ENCODE measurements around the gene MLF2. TPM values are rescaled to one million over a fixed set of nuclear protein-coding genes. Genes with fewer than 3 reads are reported as not detected.

MLF2 gene
- total and polyA plus RNA-seq, 8 donors, result 9.3 to 296 (median 152) TPM

- H3K36me3 ChIP-seq, result peaks cover 40 to 67% (median 63%) of the 10 kb centered on the region in 4 donors
Measured at GRCh38 chr12:6729186-6729585, 23.8 kb downstream of the MLF2 start.

GRCh38 chr12:6725350-6725749 is 27.6 kb downstream of the MLF2 start:
- intact Hi-C loops (cut with DNase I; ENCODE audit: low total_unique reads), result no loop called here
- peaks cover 25 to 40% (median 30%) of the 10 kb centered on the region in 4 donors for H3K36me3 ChIP-seq
- no peak overlapping the region for H3K4me3 ChIP-seq
- H3K27me3 ChIP-seq, result no peaks in the 10 kb centered on the region
- no peak for DNase-seq
- H3K27ac ChIP-seq, result no peak overlapping the region
- peaks cover 7 to 16% (median 14%) of the 10 kb centered on the region in 4 donors for H3K4me1 ChIP-seq
- no peak for TF ChIP-seq POLR2A (IDR thresholded peaks at IDR 0.05)
- no peak for TF ChIP-seq POLR2AphosphoS5 (IDR thresholded peaks at IDR 0.05)
- TF ChIP-seq, protein P1, sequence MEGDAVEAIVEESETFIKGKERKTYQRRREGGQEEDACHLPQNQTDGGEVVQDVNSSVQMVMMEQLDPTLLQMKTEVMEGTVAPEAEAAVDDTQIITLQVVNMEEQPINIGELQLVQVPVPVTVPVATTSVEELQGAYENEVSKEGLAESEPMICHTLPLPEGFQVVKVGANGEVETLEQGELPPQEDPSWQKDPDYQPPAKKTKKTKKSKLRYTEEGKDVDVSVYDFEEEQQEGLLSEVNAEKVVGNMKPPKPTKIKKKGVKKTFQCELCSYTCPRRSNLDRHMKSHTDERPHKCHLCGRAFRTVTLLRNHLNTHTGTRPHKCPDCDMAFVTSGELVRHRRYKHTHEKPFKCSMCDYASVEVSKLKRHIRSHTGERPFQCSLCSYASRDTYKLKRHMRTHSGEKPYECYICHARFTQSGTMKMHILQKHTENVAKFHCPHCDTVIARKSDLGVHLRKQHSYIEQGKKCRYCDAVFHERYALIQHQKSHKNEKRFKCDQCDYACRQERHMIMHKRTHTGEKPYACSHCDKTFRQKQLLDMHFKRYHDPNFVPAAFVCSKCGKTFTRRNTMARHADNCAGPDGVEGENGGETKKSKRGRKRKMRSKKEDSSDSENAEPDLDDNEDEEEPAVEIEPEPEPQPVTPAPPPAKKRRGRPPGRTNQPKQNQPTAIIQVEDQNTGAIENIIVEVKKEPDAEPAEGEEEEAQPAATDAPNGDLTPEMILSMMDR (IDR thresholded peaks at IDR 0.05), result no peak
- TF ChIP-seq EP300 (IDR thresholded peaks at IDR 0.05), result no peak
- H3K9me3 ChIP-seq, result no peaks in the 10 kb centered on the region
- 90 to 95% (median 92%) methylated on average over 7 of the region's 7 CpGs for WGBS, 5 donors

More at GRCh38 chr12:6729186-6729585, 23.8 kb downstream of the MLF2 start:
- no peaks in the 10 kb centered on the region for H3K27me3 ChIP-seq
- no peak for DNase-seq
- intact Hi-C loops (cut with DNase I; ENCODE audit: low total_unique reads), result no loop called here
- peaks cover 7 to 16% (median 13%) of the 10 kb centered on the region in 4 donors for H3K4me1 ChIP-seq
- TF ChIP-seq EP300 (IDR thresholded peaks at IDR 0.05) (no peak), POLR2AphosphoS5 (IDR thresholded peaks at IDR 0.05) (no peak), POLR2A (IDR thresholded peaks at IDR 0.05) (no peak)
- TF ChIP-seq, protein P1 (IDR thresholded peaks at IDR 0.05), result no peak
- no peak overlapping the region for H3K4me3 ChIP-seq
- no peaks in the 10 kb centered on the region for H3K9me3 ChIP-seq
- WGBS, 5 donors, result 94 to 95% (median 95%) methylated on average over 17 to 18 of the region's 18 CpGs
- H3K27ac ChIP-seq, result no peak overlapping the region

GRCh38 chr12:6724409-6724797 is 28.5 kb downstream of the MLF2 start:
- H3K9me3 ChIP-seq, result no peaks in the 10 kb centered on the region
- DNase-seq, result peak; percentile 27 to 52
- H3K4me3 ChIP-seq, result peak overlapping the region; percentile 59 to 65 (median 61)
- H3K27ac ChIP-seq, result peak overlapping the region; percentile 83 to 92 (median 90)
- H3K36me3 ChIP-seq, result peaks cover 16 to 31% (median 20%) of the 10 kb centered on the region in 4 donors
- TF ChIP-seq POLR2A (IDR thresholded peaks at IDR 0.05) (no peak), POLR2AphosphoS5 (IDR thresholded peaks at IDR 0.05) (no peak), EP300 (IDR thresholded peaks at IDR 0.05) (no peak)
- TF ChIP-seq, protein P1 (IDR thresholded peaks at IDR 0.05), result no peak
- intact Hi-C loops (cut with DNase I; ENCODE audit: low total_unique reads), result no loop called here
- WGBS, 5 donors, result 6 to 18% (median 11%) methylated on average over 10 of the region's 10 CpGs
- H3K27me3 ChIP-seq, result no peaks in the 10 kb centered on the region
- H3K4me1 ChIP-seq, result peaks cover 7 to 16% (median 14%) of the 10 kb centered on the region in 4 donors

- peak in 1 of 4 donors; percentile 14 for TF ChIP-seq POLR2A (IDR thresholded peaks at IDR 0.05)
- peak; percentile 79 to 93 (median 82) for TF ChIP-seq POLR2AphosphoS5 (IDR thresholded peaks at IDR 0.05)
- TF ChIP-seq, protein P1 (IDR thresholded peaks at IDR 0.05), result peak in 1 of 7 experiments; percentile 20
- TF ChIP-seq EP300 (IDR thresholded peaks at IDR 0.05), result no peak
- peak within 1 kb of the TSS; percentile 59 to 65 (median 61) for H3K4me3 ChIP-seq
- WGBS, 5 donors, result 0 to 1% (median 1%) methylated on average over 37 to 49 of the region's 49 CpGs
- peaks cover 7 to 16% (median 14%) of the 10 kb centered on the region in 4 donors for H3K4me1 ChIP-seq
- H3K9me3 ChIP-seq, result no peaks in the 10 kb centered on the region
- peak within 1 kb of the TSS; percentile 83 to 92 (median 90) for H3K27ac ChIP-seq
- DNase-seq, result peak; percentile 97 to 99
- peaks cover 0 to 1% (median 0%) of the 10 kb centered on the region in 3 donors for H3K27me3 ChIP-seq
- intact Hi-C loops (cut with DNase I; ENCODE audit: low total_unique reads), result no loop called here
- H3K36me3 ChIP-seq, result peaks cover 10 to 25% (median 14%) of the 10 kb centered on the region in 4 donors
Measured at GRCh38 chr12:6723607-6724408, 29.1 kb downstream of the MLF2 start, which contains the start of gene COPS7A. Gene COPS7A (plus strand): TSS chr12:6724046. CDS start chr12:6724657, 611 bp downstream.

All from stomach (tissue), 9 donors.